Measurements from ENCODE around the gene ARV1.

GRCh38 chr1:231000201-231000600 is 21.3 kb downstream of the ARV1 start:
- TF ChIP-seq CTCF (IDR thresholded peaks at IDR 0.05) (no peak), ZFX (IDR thresholded peaks at IDR 0.05; ENCODE audit: borderline replicate concordance) (no peak)

All from 22Rv1 (cell line).